Measurements from ENCODE around the gene RGS13. TPM values are rescaled to one million over a fixed set of nuclear protein-coding genes. Genes with fewer than 3 reads are reported as not detected.
A peak's percentile ranks its signal among the peaks of the same experiment; 100 is the strongest.

RGS13 gene
- total RNA-seq, 1 donor from 2014 or later: not detected

DNA sequence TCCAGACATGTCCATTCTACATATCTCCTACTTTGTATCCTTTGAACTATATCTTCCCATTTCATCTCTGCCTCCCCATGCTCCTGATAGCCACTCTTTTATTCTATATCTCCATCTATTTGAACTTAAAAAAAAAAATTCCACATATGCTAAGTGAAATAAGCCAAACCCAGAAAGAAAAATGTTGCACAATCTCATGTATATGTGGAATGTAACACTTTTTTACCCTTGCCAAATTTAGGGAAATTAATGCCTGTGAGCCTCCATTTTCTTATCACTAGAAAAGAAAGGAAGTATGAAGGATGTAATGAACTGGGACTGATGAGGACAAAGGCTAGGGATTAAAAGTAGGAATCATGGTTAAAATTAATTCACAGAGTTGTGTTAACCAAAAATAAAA lies 53.5 kb downstream of the RGS13 start:
- TF ChIP-seq, protein P1, sequence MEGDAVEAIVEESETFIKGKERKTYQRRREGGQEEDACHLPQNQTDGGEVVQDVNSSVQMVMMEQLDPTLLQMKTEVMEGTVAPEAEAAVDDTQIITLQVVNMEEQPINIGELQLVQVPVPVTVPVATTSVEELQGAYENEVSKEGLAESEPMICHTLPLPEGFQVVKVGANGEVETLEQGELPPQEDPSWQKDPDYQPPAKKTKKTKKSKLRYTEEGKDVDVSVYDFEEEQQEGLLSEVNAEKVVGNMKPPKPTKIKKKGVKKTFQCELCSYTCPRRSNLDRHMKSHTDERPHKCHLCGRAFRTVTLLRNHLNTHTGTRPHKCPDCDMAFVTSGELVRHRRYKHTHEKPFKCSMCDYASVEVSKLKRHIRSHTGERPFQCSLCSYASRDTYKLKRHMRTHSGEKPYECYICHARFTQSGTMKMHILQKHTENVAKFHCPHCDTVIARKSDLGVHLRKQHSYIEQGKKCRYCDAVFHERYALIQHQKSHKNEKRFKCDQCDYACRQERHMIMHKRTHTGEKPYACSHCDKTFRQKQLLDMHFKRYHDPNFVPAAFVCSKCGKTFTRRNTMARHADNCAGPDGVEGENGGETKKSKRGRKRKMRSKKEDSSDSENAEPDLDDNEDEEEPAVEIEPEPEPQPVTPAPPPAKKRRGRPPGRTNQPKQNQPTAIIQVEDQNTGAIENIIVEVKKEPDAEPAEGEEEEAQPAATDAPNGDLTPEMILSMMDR (IDR thresholded peaks at IDR 0.05; ENCODE audit: insufficient read depth, low read length, severe bottlenecking): no peak
- FAIRE-seq (no peak), DNase-seq (ENCODE audit: low read depth) (no peak)
- Histone ChIP-seq H3K4me3 (ENCODE audit: low read depth, low read length) (no peak overlapping the region), H3K36me3 (ENCODE audit: control insufficient read depth, insufficient read depth, low read length) (no peaks in the 10 kb centered on the region), H3K27me3 (ENCODE audit: control insufficient read depth, insufficient read depth, low read length) (no peaks in the 10 kb centered on the region)

DNA sequence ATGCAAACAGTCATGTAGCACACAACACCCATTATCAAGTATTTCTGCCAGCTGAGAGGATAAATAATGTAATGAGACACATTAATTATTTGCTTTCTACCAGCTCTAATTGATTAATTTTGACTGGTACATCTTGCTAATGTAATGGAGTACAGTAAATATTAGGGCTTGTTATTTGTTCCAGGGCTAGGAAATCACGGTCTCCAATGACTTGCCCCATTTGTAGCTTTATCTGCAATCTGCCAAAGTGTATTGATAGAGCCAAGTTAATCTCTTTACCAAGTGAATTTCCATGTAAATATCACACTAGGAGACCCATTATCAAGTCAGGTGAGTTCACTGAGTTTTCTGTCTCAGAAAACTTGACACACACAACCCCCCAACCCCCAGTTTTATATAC lies 55.1 kb downstream of the RGS13 start:
- TF ChIP-seq, protein P1 (IDR thresholded peaks at IDR 0.05; ENCODE audit: insufficient read depth, low read length, severe bottlenecking): no peak
- no peak for FAIRE-seq
- no peaks in the 10 kb centered on the region for H3K27me3 ChIP-seq (ENCODE audit: control insufficient read depth, insufficient read depth, low read length)
- H3K4me3 ChIP-seq (ENCODE audit: low read depth, low read length): no peak overlapping the region
- DNase-seq (ENCODE audit: low read depth): no peak
- no peaks in the 10 kb centered on the region for H3K36me3 ChIP-seq (ENCODE audit: control insufficient read depth, insufficient read depth, low read length)

DNA sequence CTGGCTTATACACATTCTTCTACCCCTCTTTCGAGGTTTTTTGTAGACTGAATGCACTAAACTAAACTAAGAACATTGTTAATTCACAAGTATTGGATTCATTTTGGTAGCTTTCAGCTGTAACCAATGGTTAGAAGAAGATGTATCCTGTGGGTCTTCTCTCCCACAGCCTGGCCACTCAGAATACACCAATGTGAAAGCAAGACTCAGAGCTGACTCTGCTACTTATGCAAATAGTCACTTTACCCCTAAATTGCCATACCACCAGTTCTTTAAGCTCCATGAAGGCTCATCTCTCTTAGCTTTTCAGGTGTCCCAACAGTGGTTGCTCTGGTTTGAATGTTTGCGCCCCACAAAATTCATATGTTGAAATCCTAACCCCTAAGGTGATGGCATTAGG lies 60.1 kb downstream of the RGS13 start:
- no peaks in the 10 kb centered on the region for H3K27me3 ChIP-seq (ENCODE audit: control insufficient read depth, insufficient read depth, low read length)
- no peak for FAIRE-seq
- DNase-seq (ENCODE audit: low read depth): no peak
- no peaks in the 10 kb centered on the region for H3K36me3 ChIP-seq (ENCODE audit: control insufficient read depth, insufficient read depth, low read length)
- TF ChIP-seq, protein P1 (IDR thresholded peaks at IDR 0.05; ENCODE audit: insufficient read depth, low read length, severe bottlenecking): no peak
- no peak overlapping the region for H3K4me3 ChIP-seq (ENCODE audit: low read depth, low read length)

DNA sequence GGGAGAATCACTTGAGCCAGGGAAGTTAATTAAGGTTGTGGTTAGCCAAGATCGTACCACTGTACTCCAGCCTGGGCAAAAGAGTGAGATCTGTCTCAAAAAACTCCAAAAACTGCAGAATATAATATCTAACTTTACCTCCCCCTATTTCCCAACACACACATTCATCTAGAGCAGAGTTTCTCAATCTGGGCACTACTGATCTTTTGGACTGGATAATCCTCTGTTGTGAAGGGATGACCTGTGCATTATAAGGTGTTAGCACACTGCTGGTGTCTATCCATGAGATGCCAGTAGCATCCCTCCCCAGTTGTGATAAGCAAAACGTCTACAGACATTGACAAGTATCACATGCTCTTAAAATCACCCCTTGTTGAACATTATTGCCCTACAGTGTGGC lies 61.8 kb downstream of the RGS13 start:
- FAIRE-seq (no peak), DNase-seq (ENCODE audit: low read depth) (no peak)
- TF ChIP-seq, protein P1 (IDR thresholded peaks at IDR 0.05; ENCODE audit: insufficient read depth, low read length, severe bottlenecking): no peak
- Histone ChIP-seq H3K36me3 (ENCODE audit: control insufficient read depth, insufficient read depth, low read length) (no peaks in the 10 kb centered on the region), H3K27me3 (ENCODE audit: control insufficient read depth, insufficient read depth, low read length) (no peaks in the 10 kb centered on the region), H3K4me3 (ENCODE audit: low read depth, low read length) (no peak overlapping the region)

- Histone ChIP-seq H3K36me3 (ENCODE audit: control insufficient read depth, insufficient read depth, low read length) (no peaks in the 10 kb centered on the region), H3K4me3 (ENCODE audit: low read depth, low read length) (no peak overlapping the region), H3K27me3 (ENCODE audit: control insufficient read depth, insufficient read depth, low read length) (no peaks in the 10 kb centered on the region)
- DNase-seq (ENCODE audit: low read depth): no peak
- TF ChIP-seq, protein P1 (IDR thresholded peaks at IDR 0.05; ENCODE audit: insufficient read depth, low read length, severe bottlenecking): no peak
- FAIRE-seq: no peak
These were observed 62.8 kb downstream of the RGS13 start for GRCh38 chr1:192698731-192699130.

GRCh38 chr1:192700834-192701271 lies 64.9 kb downstream of the RGS13 start:
- Histone ChIP-seq H3K27me3 (ENCODE audit: control insufficient read depth, insufficient read depth, low read length) (no peaks in the 10 kb centered on the region), H3K36me3 (ENCODE audit: control insufficient read depth, insufficient read depth, low read length) (no peaks in the 10 kb centered on the region), H3K4me3 (ENCODE audit: low read depth, low read length) (no peak overlapping the region)
- DNase-seq (ENCODE audit: low read depth) (peak; percentile 73), FAIRE-seq (no peak)
- TF ChIP-seq, protein P1 (IDR thresholded peaks at IDR 0.05; ENCODE audit: insufficient read depth, low read length, severe bottlenecking): no peak
